ENCODE measurements around the gene NUP210. TPM values are rescaled to one million over a fixed set of nuclear protein-coding genes. Genes with fewer than 3 reads are reported as not detected.

NUP210 gene
- total and polyA plus RNA-seq, 2 experiments from 2014 or later, result 13.8 to 73.9 TPM

DNA sequence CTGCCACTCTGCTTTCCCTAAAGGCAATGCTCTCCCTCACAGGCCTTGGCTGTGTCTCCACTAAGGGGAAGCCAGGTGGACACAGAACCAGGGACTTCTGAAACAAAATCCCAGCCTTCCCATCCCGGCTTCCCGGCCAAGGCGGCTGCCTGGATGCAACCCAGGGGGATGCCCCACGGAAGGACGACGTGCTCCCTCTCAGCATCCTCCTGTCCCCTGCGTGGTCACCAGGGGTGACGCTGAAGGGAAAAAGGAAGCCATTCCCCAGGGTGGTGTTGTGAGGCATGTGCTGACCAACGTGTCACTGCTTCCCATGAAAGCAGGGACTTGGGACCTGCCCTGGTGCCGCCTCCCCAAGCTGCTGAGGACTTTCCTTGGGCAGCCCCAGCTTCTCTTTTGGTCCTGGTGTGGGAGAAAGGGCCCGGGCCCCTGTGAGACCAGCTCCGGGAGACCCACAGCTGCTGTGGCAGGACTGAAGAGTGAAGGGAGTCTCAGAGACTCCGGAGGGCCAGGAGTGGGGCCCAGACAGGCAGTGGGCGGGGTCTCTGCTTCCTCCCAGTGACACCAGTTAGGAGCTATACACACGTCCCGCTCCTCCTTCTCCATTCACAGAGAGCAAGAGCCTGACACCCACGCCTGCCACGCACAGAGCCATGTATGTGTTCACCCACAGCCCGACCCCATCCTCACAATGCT lies 139.2 kb downstream of the NUP210 start:
- Histone ChIP-seq H3K9me2 (ENCODE audit: insufficient read depth) (no peaks in the 10 kb centered on the region), H3K4me1 (ENCODE audit: insufficient read depth) (peaks cover 5% of the 10 kb centered on the region), H4K20me1 (replicated peaks; ENCODE audit: insufficient read depth) (no peaks in the 10 kb centered on the region), H3K27ac (ENCODE audit: low read depth) (no peak overlapping the region), H3F3A (replicated peaks; ENCODE audit: low read depth) (no peaks in the 10 kb centered on the region), H3K27me3 (ENCODE audit: insufficient read depth) (peaks cover 29% of the 10 kb centered on the region), H3K4me2 (peak overlapping the region; percentile 92), H3K79me2 (replicated peaks; ENCODE audit: insufficient read depth) (no peaks in the 10 kb centered on the region), H2AFZ (peak overlapping the region; percentile 69; the same call in 1 of the 2 replicates), H3K36me3 (ENCODE audit: insufficient read depth) (no peaks in the 10 kb centered on the region), H3K4me3 (peak overlapping the region; percentile 71)
- peak; percentile 15 for ATAC-seq
- TF ChIP-seq ZNF331 (CRISPR knock-in tag; IDR thresholded peaks at IDR 0.05; ENCODE audit: low read depth) (no peak), EZH2phosphoT487 (IDR thresholded peaks at IDR 0.05; ENCODE audit: unreplicated experiment) (no peak), CREB1 (CRISPR knock-in tag; IDR thresholded peaks at IDR 0.05; ENCODE audit: low read depth) (no peak), POLR2AphosphoS5 (IDR thresholded peaks at IDR 0.05; ENCODE audit: low read depth) (no peak), ZNF114 (CRISPR knock-in tag; IDR thresholded peaks at IDR 0.05) (no peak), NANOG (IDR thresholded peaks at IDR 0.05; ENCODE audit: borderline replicate concordance) (no peak)
- TF ChIP-seq, protein P1, sequence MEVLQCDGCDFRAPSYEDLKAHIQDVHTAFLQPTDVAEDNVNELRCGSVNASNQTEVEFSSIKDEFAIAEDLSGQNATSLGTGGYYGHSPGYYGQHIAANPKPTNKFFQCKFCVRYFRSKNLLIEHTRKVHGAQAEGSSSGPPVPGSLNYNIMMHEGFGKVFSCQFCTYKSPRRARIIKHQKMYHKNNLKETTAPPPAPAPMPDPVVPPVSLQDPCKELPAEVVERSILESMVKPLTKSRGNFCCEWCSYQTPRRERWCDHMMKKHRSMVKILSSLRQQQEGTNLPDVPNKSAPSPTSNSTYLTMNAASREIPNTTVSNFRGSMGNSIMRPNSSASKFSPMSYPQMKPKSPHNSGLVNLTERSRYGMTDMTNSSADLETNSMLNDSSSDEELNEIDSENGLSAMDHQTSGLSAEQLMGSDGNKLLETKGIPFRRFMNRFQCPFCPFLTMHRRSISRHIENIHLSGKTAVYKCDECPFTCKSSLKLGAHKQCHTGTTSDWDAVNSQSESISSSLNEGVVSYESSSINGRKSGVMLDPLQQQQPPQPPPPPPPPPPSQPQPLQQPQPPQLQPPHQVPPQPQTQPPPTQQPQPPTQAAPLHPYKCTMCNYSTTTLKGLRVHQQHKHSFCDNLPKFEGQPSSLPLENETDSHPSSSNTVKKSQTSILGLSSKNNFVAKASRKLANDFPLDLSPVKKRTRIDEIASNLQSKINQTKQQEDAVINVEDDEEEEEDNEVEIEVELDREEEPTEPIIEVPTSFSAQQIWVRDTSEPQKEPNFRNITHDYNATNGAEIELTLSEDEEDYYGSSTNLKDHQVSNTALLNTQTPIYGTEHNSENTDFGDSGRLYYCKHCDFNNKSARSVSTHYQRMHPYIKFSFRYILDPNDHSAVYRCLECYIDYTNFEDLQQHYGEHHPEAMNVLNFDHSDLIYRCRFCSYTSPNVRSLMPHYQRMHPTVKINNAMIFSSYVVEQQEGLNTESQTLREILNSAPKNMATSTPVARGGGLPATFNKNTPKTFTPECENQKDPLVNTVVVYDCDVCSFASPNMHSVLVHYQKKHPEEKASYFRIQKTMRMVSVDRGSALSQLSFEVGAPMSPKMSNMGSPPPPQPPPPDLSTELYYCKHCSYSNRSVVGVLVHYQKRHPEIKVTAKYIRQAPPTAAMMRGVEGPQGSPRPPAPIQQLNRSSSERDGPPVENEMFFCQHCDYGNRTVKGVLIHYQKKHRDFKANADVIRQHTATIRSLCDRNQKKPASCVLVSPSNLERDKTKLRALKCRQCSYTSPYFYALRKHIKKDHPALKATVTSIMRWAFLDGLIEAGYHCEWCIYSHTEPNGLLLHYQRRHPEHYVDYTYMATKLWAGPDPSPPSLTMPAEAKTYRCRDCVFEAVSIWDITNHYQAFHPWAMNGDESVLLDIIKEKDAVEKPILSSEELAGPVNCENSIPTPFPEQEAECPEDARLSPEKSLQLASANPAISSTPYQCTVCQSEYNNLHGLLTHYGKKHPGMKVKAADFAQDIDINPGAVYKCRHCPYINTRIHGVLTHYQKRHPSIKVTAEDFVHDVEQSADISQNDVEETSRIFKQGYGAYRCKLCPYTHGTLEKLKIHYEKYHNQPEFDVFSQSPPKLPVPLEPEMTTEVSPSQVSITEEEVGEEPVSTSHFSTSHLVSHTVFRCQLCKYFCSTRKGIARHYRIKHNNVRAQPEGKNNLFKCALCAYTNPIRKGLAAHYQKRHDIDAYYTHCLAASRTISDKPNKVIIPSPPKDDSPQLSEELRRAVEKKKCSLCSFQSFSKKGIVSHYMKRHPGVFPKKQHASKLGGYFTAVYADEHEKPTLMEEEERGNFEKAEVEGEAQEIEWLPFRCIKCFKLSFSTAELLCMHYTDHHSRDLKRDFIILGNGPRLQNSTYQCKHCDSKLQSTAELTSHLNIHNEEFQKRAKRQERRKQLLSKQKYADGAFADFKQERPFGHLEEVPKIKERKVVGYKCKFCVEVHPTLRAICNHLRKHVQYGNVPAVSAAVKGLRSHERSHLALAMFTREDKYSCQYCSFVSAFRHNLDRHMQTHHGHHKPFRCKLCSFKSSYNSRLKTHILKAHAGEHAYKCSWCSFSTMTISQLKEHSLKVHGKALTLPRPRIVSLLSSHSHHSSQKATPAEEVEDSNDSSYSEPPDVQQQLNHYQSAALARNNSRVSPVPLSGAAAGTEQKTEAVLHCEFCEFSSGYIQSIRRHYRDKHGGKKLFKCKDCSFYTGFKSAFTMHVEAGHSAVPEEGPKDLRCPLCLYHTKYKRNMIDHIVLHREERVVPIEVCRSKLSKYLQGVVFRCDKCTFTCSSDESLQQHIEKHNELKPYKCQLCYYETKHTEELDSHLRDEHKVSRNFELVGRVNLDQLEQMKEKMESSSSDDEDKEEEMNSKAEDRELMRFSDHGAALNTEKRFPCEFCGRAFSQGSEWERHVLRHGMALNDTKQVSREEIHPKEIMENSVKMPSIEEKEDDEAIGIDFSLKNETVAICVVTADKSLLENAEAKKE (CRISPR knock-in tag; IDR thresholded peaks at IDR 0.05), result no peak
- Mint-ChIP-seq H3K4me1 (peaks cover 23% of the 10 kb centered on the region), H3K4me3 (peak overlapping the region; percentile 79), H3K36me3 (ENCODE audit: low read depth) (peaks cover 13% of the 10 kb centered on the region), H3K9me3 (peaks cover 16% of the 10 kb centered on the region), H3K27me3 (ENCODE audit: insufficient read depth, low read depth, poor library complexity) (peaks cover 32% of the 10 kb centered on the region), H3K27ac (no peak overlapping the region)
- no peak for DNase-seq (ENCODE audit: low spot score)

All from GM23338 (cell line).